CD14-positive monocyte (primary cell): ENCODE data around the gene C11orf98. TPM values are rescaled to one million over a fixed set of nuclear protein-coding genes. Genes with fewer than 3 reads are reported as not detected.
A peak's percentile ranks its signal among the peaks of the same experiment; 100 is the strongest.
"Not testable (repeated sequence)": the region's sequence is repeated elsewhere in the genome, so short reads cannot be mapped to it uniquely, and the experiment has no call there.

Experiments used
- DNase-seq, 3 donors: peaks; one replicate each; pipeline ENCODE4 v3.0.0-alpha.2; 2011 to 2022
- H2AFZ ChIP-seq: 2 replicates; pipeline ENCODE4 v1.6.0; 2012; ENCODE audit warnings: mild to moderate bottlenecking, low read depth, low read length, inconsistent platforms; ENCODE audit not compliant: insufficient read depth, poor library complexity, severe bottlenecking
- H3K27ac ChIP-seq, 2 donors: 1 replicate in 1 of 2; 2 replicates in 1 of 2; pipeline ENCODE4 v1.5.1; 2012 to 2013; ENCODE audit warnings: low read length in 2 of 2, control low read depth in 1 of 2, inconsistent platforms in 1 of 2, low read depth in 1 of 2, mild to moderate bottlenecking in 1 of 2
- H3K27me3 ChIP-seq, 2 donors: one replicate each; pipeline versions ENCODE4 v1.6.0 to v1.6.1; 2011 to 2013; ENCODE audit warnings: low read length in 2 of 2; ENCODE audit not compliant: control insufficient read depth in 2 of 2, insufficient read depth in 2 of 2
- H3K36me3 ChIP-seq, 2 donors: replicated peaks in 1 of 2; 1 replicate in 1 of 2; 2 replicates in 1 of 2; pipeline versions ENCODE4 v1.5.1 to v1.6.1; 2012 to 2013; ENCODE audit warnings: low read length in 2 of 2, control low read depth in 1 of 2, inconsistent platforms in 1 of 2, mild to moderate bottlenecking in 1 of 2; ENCODE audit not compliant: insufficient read depth in 2 of 2, control insufficient read depth in 1 of 2
- H3K4me1 ChIP-seq, 2 donors: 1 replicate in 1 of 2; 2 replicates in 1 of 2; pipeline versions ENCODE4 v1.5.1 to v1.6.1; 2012 to 2013; ENCODE audit warnings: low read length in 2 of 2, control low read depth in 1 of 2, inconsistent platforms in 1 of 2, mild to moderate bottlenecking in 1 of 2, moderate library complexity in 1 of 2; ENCODE audit not compliant: insufficient read depth in 2 of 2, control insufficient read depth in 1 of 2
- H3K4me2 ChIP-seq: replicated peaks from 2 replicates; pipeline ENCODE3; 2012; ENCODE audit warnings: low read length, moderate library complexity, mild to moderate bottlenecking; ENCODE audit not compliant: poor library complexity, severe bottlenecking; ENCODE audit errors: extremely low read depth
- H3K4me3 ChIP-seq, 3 experiments: fragments of 200-600 bp in 1 of 3; sonication (generic) in 1 of 3; replicated peaks in 1 of 3; 1 replicate in 2 of 3; 2 replicates in 1 of 3; pipeline ENCODE4 v1.5.1; 2011 to 2013; ENCODE audit warnings: low read length in 3 of 3, mild to moderate bottlenecking in 3 of 3, control low read depth in 2 of 3, low read depth in 2 of 3, inconsistent platforms in 1 of 3, moderate library complexity in 1 of 3
- H3K79me2 ChIP-seq: 2 replicates; pipeline ENCODE4 v1.6.0; 2012; ENCODE audit warnings: mild to moderate bottlenecking, control low read depth, inconsistent platforms, low read length, moderate library complexity; ENCODE audit not compliant: insufficient read depth
- H3K9ac ChIP-seq: 2 replicates; pipeline ENCODE4 v1.6.0; 2017; ENCODE audit warnings: low read length, mild to moderate bottlenecking; ENCODE audit not compliant: insufficient read depth, poor library complexity, severe bottlenecking
- H3K9me3 ChIP-seq, 2 donors: replicated peaks in 1 of 2; 1 replicate in 1 of 2; 2 replicates in 1 of 2; pipeline versions ENCODE4 v1.5.1 to v1.6.1; 2012 to 2013; ENCODE audit warnings: low read length in 2 of 2, control low read depth in 1 of 2; ENCODE audit not compliant: control insufficient read depth in 1 of 2, insufficient read depth in 1 of 2
- H4K20me1 ChIP-seq: 2 replicates; pipeline ENCODE4 v1.6.0; 2012; ENCODE audit warnings: mild to moderate bottlenecking, low read length, control low read depth, moderate library complexity; ENCODE audit not compliant: insufficient read depth
- H3K27ac Mint-ChIP-seq, 7 donors: one replicate each; pipeline ENCODE4 v1.8.0; 2020; ENCODE audit warnings: mild to moderate bottlenecking in 7 of 7, mixed read lengths in 7 of 7, moderate library complexity in 6 of 7, inconsistent platforms in 2 of 7
- H3K27me3 Mint-ChIP-seq, 3 donors: one replicate each; pipeline ENCODE4 v1.8.0; 2021 to 2022; ENCODE audit warnings: low read depth in 3 of 3, mild to moderate bottlenecking in 3 of 3, mixed read lengths in 3 of 3, moderate library complexity in 3 of 3, inconsistent platforms in 1 of 3
- H3K36me3 Mint-ChIP-seq, 2 donors: one replicate each; pipeline ENCODE4 v1.8.0; 2020; ENCODE audit warnings: mixed read lengths in 2 of 2, inconsistent platforms in 1 of 2, mild to moderate bottlenecking in 1 of 2
- H3K4me1 Mint-ChIP-seq: one replicate; pipeline ENCODE4 v1.8.0; 2020; ENCODE audit warnings: mild to moderate bottlenecking, mixed read lengths
- H3K4me3 Mint-ChIP-seq, 2 donors: one replicate each; pipeline ENCODE4 v1.8.0; 2020; ENCODE audit warnings: mild to moderate bottlenecking in 2 of 2, mixed read lengths in 2 of 2, moderate library complexity in 1 of 2
- H3K9me3 Mint-ChIP-seq, 7 donors: one replicate each; pipeline ENCODE4 v1.8.0; 2020 to 2022; ENCODE audit warnings: mixed read lengths in 7 of 7, mild to moderate bottlenecking in 6 of 7, moderate library complexity in 6 of 7, inconsistent platforms in 2 of 7
- CTCF ChIP-seq: fragments of 200-600 bp; IDR thresholded peaks from one replicate; pipeline ENCODE4 v1.8.0; 2022; ENCODE audit warnings: antibody characterized with exemption, mild to moderate bottlenecking
- WGBS: methylation state at CpG from one replicate; pipeline ENCODE4 v1.1.5; 2013; ENCODE audit warnings: missing lambda C conversion rate; ENCODE audit not compliant: insufficient coverage; 5-methylcytosine and 5-hydroxymethylcytosine counted together
- intact Hi-C, 2 donors: fragments of 100-400 bp; cut with micrococcal nuclease; formaldehyde crosslinking; loops; one replicate each; pipeline versions ENCODE4 v1.15.0 to v1.15.1; 2023
- polyA plus RNA-seq, 3 donors: library from polyadenylated mRNA; depleted of rRNA in 1 of 3; unstranded in 2 of 3; stranded (reverse) in 1 of 3; fragments of 300-500 nt in 2 of 3; fragments of >200 nt in 1 of 3; fragmentation: Illumina TruSeq in 2 of 3; gene quantifications; 1 replicate in 2 of 3; 2 replicates in 1 of 3; pipeline ENCODE4 v1.2.3, GENCODE V29; 2012 to 2021

Gene C11orf98
- polyA plus RNA-seq, 3 donors = 25.9 to 78.2 (median 74.6) TPM

- Mint-ChIP-seq H3K36me3 (peaks cover 12 to 22% of the 10 kb centered on the region in 2 donors), H3K27ac (peak overlapping the region; percentile 89 to 99 (median 94)), H3K9me3 (peaks cover 0 to 3% (median 0%) of the 10 kb centered on the region in 7 donors), H3K4me3 (peak overlapping the region; percentile 89 to 92), H3K27me3 (no peaks in the 10 kb centered on the region), H3K4me1 (peaks cover 57% of the 10 kb centered on the region)
- Histone ChIP-seq H3K4me3 (peak overlapping the region; percentile 70 to 91 (median 84)), H3K9me3 (no peaks in the 10 kb centered on the region), H4K20me1 (no peaks in the 10 kb centered on the region), H3K27me3 (no peaks in the 10 kb centered on the region), H2AFZ (peak overlapping the region; percentile 96), H3K4me2 (peak overlapping the region; percentile 93), H3K27ac (peak overlapping the region; percentile 78 to 85), H3K36me3 (peaks cover 6 to 9% of the 10 kb centered on the region in 2 donors), H3K79me2 (peaks cover 10% of the 10 kb centered on the region), H3K9ac (peak overlapping the region; percentile 75), H3K4me1 (peaks cover 67 to 85% of the 10 kb centered on the region in 2 donors)
- TF ChIP-seq CTCF = no peak
- 7% methylated on average over 73 of the region's 73 CpGs for WGBS
- DNase-seq = peak; percentile 89 to 93 (median 91)
- intact Hi-C loops = loop anchor here (5.0 to 10.0 kb wide), 2 partner anchors 54 to 111 kb away; partner anchors contain the start of genes TUT1 (in 2 of the 2) and INTS5 (in 1 of the 2)
Observed at GRCh38 chr11:62705880-62706849, 41.2 kb upstream of the C11orf98 start.

- peak in 2 of 3 donors; percentile 44 to 48 for DNase-seq
- H3K27ac ChIP-seq = peak overlapping the region; percentile 78 to 85
- TF ChIP-seq CTCF = no peak
- peak overlapping the region; percentile 93 for H3K4me2 ChIP-seq
- peaks cover 57% of the 10 kb centered on the region for H3K4me1 Mint-ChIP-seq
- peaks cover 10% of the 10 kb centered on the region for H3K79me2 ChIP-seq
- H3K4me1 ChIP-seq = peaks cover 65 to 81% of the 10 kb centered on the region in 2 donors
- peak overlapping the region; percentile 89 to 99 (median 94) for H3K27ac Mint-ChIP-seq
- H3K4me3 Mint-ChIP-seq = peak overlapping the region; percentile 89 to 92
- peak overlapping the region; percentile 70 to 91 (median 84) for H3K4me3 ChIP-seq
- H3K9me3 Mint-ChIP-seq = peaks cover 0 to 3% (median 0%) of the 10 kb centered on the region in 7 donors
- peak overlapping the region; percentile 75 for H3K9ac ChIP-seq
- H3K9me3 ChIP-seq = no peaks in the 10 kb centered on the region
- H2AFZ ChIP-seq = peak overlapping the region; percentile 96
- H3K36me3 ChIP-seq = peaks cover under 1 to 8% of the 10 kb centered on the region in 2 donors
- no peaks in the 10 kb centered on the region for H4K20me1 ChIP-seq
- no peaks in the 10 kb centered on the region for H3K27me3 ChIP-seq
- intact Hi-C loops = loop anchor here (5.0 to 10.0 kb wide), 2 partner anchors 53 to 111 kb away; partner anchors contain the start of genes TUT1 (in 2 of the 2) and INTS5 (in 1 of the 2)
- H3K36me3 Mint-ChIP-seq = peaks cover 13 to 21% of the 10 kb centered on the region in 2 donors
- no peaks in the 10 kb centered on the region for H3K27me3 Mint-ChIP-seq
- 84% methylated on average over 5 of the region's 7 CpGs for WGBS
Observed at GRCh38 chr11:62705413-62705812, 40.4 kb upstream of the C11orf98 start.

- intact Hi-C loops = loop anchor here (10.0 kb wide), 1 partner anchor 109 kb away; the partner anchor contains the start of gene TUT1 (in 2 of the 2)
- Histone ChIP-seq H3K27ac (peak overlapping the region; percentile 45 to 64), H3K4me1 (peaks cover 56 to 71% of the 10 kb centered on the region in 2 donors), H3K36me3 (peaks cover 0 to 11% of the 10 kb centered on the region in 2 donors)
- not testable (repeated sequence) for H3K27me3 ChIP-seq, H3K79me2 ChIP-seq, H3K9ac ChIP-seq, H3K4me2 ChIP-seq, H3K27me3 Mint-ChIP-seq, H4K20me1 ChIP-seq, H3K4me3 Mint-ChIP-seq, H3K9me3 Mint-ChIP-seq, H3K9me3 ChIP-seq, H2AFZ ChIP-seq, H3K4me3 ChIP-seq
- H3K4me1 Mint-ChIP-seq = peaks cover 51% of the 10 kb centered on the region
- peaks cover 15 to 22% of the 10 kb centered on the region in 2 donors for H3K36me3 Mint-ChIP-seq
- peak in 2 of 3 donors; percentile 47 to 67 for DNase-seq
- WGBS = 60% methylated on average over 1 of the region's 4 CpGs
- peak overlapping the region; percentile 78 to 95 (median 85) for H3K27ac Mint-ChIP-seq
Observed at GRCh38 chr11:62703921-62704320, 38.9 kb upstream of the C11orf98 start.
